ENCODE data around the gene ADISSP. TPM values are rescaled to one million over a fixed set of nuclear protein-coding genes. Genes with fewer than 3 reads are reported as not detected.

ADISSP gene
- total and polyA plus RNA-seq, 2 of the 13 experiments (the other 11 are each of a cell fraction or from before 2014, with no cell fraction given): 38.3 to 90.6 TPM

GRCh38 chr20:3788685-3789155 lies 21.2 kb upstream of the ADISSP start (continued):
- TF ChIP-seq ZNF280B (CRISPR knock-in tag; IDR thresholded peaks at IDR 0.05; ENCODE audit: borderline replicate concordance): no peak
- TF ChIP-seq ZBTB3 (CRISPR knock-in tag; IDR thresholded peaks at IDR 0.05; ENCODE audit: borderline replicate concordance, low read depth): no peak
- no peak for TF ChIP-seq RFXAP (CRISPR knock-in tag; IDR thresholded peaks at IDR 0.05; ENCODE audit: borderline replicate concordance)
- TF ChIP-seq GTF3A (CRISPR knock-in tag; conservative IDR thresholded peaks at IDR 0.05): 0 out of 2 replicates have a peak, but pooled peaks have one; percentile 52
- TF ChIP-seq ZNF362 (CRISPR knock-in tag; IDR thresholded peaks at IDR 0.05; ENCODE audit: borderline replicate concordance): 0 out of 2 replicates have a peak, but pooled peaks have one; percentile 24
- peak; percentile 95 for TF ChIP-seq IKZF1 (IDR thresholded peaks at IDR 0.05)
- TF ChIP-seq CREM (IDR thresholded peaks at IDR 0.05): no peak
- no peak for TF ChIP-seq CREM (CRISPR knock-in tag; IDR thresholded peaks at IDR 0.05)
- peak; percentile 29; the same call in 1 of the 2 replicates for TF ChIP-seq ZNF317 (CRISPR knock-in tag; IDR thresholded peaks at IDR 0.05)

Measured in HepG2 (cell line).